Prostate gland (tissue), 2 donors: ENCODE measurements around the gene KIAA0825.

ENCODE experiments used
- CTCF ChIP-seq, 4 experiments: fragments of 200-600 bp in 2 of 4; fragments of 450-650 bp in 2 of 4; sonication (generic) in 2 of 4; IDR thresholded peaks; 1 replicate in 3 of 4; 2 replicates in 1 of 4; pipeline ENCODE4 v1.5.1; 2016 to 2019; ENCODE audit warnings: antibody characterized with exemption in 4 of 4, mild to moderate bottlenecking in 2 of 4, moderate library complexity in 2 of 4
- POLR2A ChIP-seq: fragments of 450-650 bp; IDR thresholded peaks from one replicate; pipeline ENCODE4 v1.6.1; 2016; ENCODE audit warnings: antibody characterized with exemption, mild to moderate bottlenecking

GRCh38 chr5:94113087-94113486, 505.3 kb downstream of the KIAA0825 start:
- TF ChIP-seq POLR2A: no peak
- no peak for TF ChIP-seq CTCF (IDR thresholded peaks at IDR 0.05)
